ENCODE measurements around the gene SYTL2. TPM values are rescaled to one million over a fixed set of nuclear protein-coding genes. Genes with fewer than 3 reads are reported as not detected.

Gene SYTL2
- total and polyA plus RNA-seq, 12 donors = 8.2 to 134 (median 19.4) TPM

GRCh38 chr11:85699957-85700741, 110.8 kb downstream of the SYTL2 start:
- Histone ChIP-seq H3K4me1 (replicated peaks in 1 of 2) (no peaks in the 10 kb centered on the region), H3K4me3 (no peak overlapping the region), H3K9me3 (replicated peaks in 1 of 3) (no peaks in the 10 kb centered on the region), H3K36me3 (replicated peaks in 1 of 2) (no peaks in the 10 kb centered on the region), H3K27ac (no peak overlapping the region), H3K27me3 (no peaks in the 10 kb centered on the region)
- TF ChIP-seq CTCF (IDR thresholded peaks at IDR 0.05) (no peak), POLR2A (IDR thresholded peaks at IDR 0.05) (no peak)
- WGBS, 4 donors = 77 to 92% (median 81%) methylated on average over 2 of the region's 2 CpGs
- DNase-seq = no peak
- intact Hi-C loops (cut with DNase I) = loop anchor here in 1 of 2 donors (10.0 kb wide), 1 partner anchor 115 kb away; the partner anchor contains the start of gene SYTL2

GRCh38 chr11:85698195-85698594, 112.7 kb downstream of the SYTL2 start:
- whole genome bisulfite sequencing, 4 donors = 80 to 95% (median 86%) methylated on average over 1 of the region's 1 CpG
- Histone ChIP-seq H3K4me1 (replicated peaks in 1 of 2) (no peaks in the 10 kb centered on the region), H3K9me3 (replicated peaks in 1 of 3) (no peaks in the 10 kb centered on the region), H3K27ac (no peak overlapping the region), H3K36me3 (replicated peaks in 1 of 2) (no peaks in the 10 kb centered on the region), H3K27me3 (no peaks in the 10 kb centered on the region), H3K4me3 (no peak overlapping the region)
- TF ChIP-seq POLR2A (IDR thresholded peaks at IDR 0.05) (no peak), CTCF (IDR thresholded peaks at IDR 0.05) (no peak)
- intact Hi-C loops (cut with DNase I) = loop anchor here in 1 of 2 donors (10.0 kb wide), 1 partner anchor 117 kb away; the partner anchor contains the start of gene SYTL2
- no peak for DNase-seq

GRCh38 chr11:85697747-85698146, 113.2 kb downstream of the SYTL2 start:
- H3K27ac ChIP-seq = no peak overlapping the region
- DNase-seq = no peak
- TF ChIP-seq POLR2A (IDR thresholded peaks at IDR 0.05) (no peak), CTCF (IDR thresholded peaks at IDR 0.05) (no peak)
- H3K36me3 ChIP-seq (replicated peaks in 1 of 2) = no peaks in the 10 kb centered on the region
- intact Hi-C loops (cut with DNase I) = loop anchor here in 1 of 2 donors (10.0 kb wide), 1 partner anchor 117 kb away; the partner anchor contains the start of gene SYTL2
- no peaks in the 10 kb centered on the region for H3K4me1 ChIP-seq (replicated peaks in 1 of 2)
- no peak overlapping the region for H3K4me3 ChIP-seq
- 90 to 98% (median 95%) methylated on average over 2 of the region's 2 CpGs for WGBS, 4 donors
- H3K27me3 ChIP-seq = no peaks in the 10 kb centered on the region
- H3K9me3 ChIP-seq (replicated peaks in 1 of 3) = no peaks in the 10 kb centered on the region

- no peaks in the 10 kb centered on the region for H3K27me3 ChIP-seq
- intact Hi-C loops (cut with DNase I) = loop anchor here in 1 of 2 donors (10.0 kb wide), 1 partner anchor 119 kb away; the partner anchor contains the start of gene SYTL2
- TF ChIP-seq POLR2A (IDR thresholded peaks at IDR 0.05) (no peak), CTCF (IDR thresholded peaks at IDR 0.05) (no peak)
- no peaks in the 10 kb centered on the region for H3K9me3 ChIP-seq (replicated peaks in 1 of 3)
- no peaks in the 10 kb centered on the region for H3K4me1 ChIP-seq (replicated peaks in 1 of 2)
- no peak overlapping the region for H3K27ac ChIP-seq
- no peak overlapping the region for H3K4me3 ChIP-seq
- no peak for DNase-seq
- H3K36me3 ChIP-seq (replicated peaks in 1 of 2) = no peaks in the 10 kb centered on the region
Observed at GRCh38 chr11:85695546-85695945, 115.4 kb downstream of the SYTL2 start.

Measured in adrenal gland (tissue), 12 donors.